Activated CD8-positive, alpha-beta memory T cell treated with anti-CD3 and anti-CD28 coated beads for 36 hours (primary cell): Measurements from ENCODE around the gene HNRNPUL2. TPM values are rescaled to one million over a fixed set of nuclear protein-coding genes. Genes with fewer than 3 reads are reported as not detected.
"Not testable (repeated sequence)": the region's sequence is repeated elsewhere in the genome, so short reads cannot be mapped to it uniquely, and the experiment has no call there.

Source experiments
- CTCF ChIA-PET: fragments of 350-600 bp; sonication (Branson Sonifier 250); formaldehyde crosslinking; loops from one replicate; lab custom pipeline; 2021; ENCODE audit warnings: antibody characterized with exemption; lab: Charles Lee
- POLR2A ChIA-PET: fragments of 350-600 bp; sonication (Branson Sonifier 250); formaldehyde crosslinking; loops from one replicate; lab custom pipeline; 2021; ENCODE audit warnings: antibody characterized with exemption; lab: Charles Lee
- total RNA-seq, 2 experiments: library from RNA; stranded (reverse); gene quantifications; one replicate each; pipeline ENCODE4 v1.2.3, GENCODE V29; 2021

Gene HNRNPUL2
- total RNA-seq, result 10 to 100 TPM; 56.2 to 61.9 TPM

- CTCF ChIA-PET, result interaction anchor here (0.6 to 2.1 kb wide), 5 partner anchors 18 to 59 kb away, joined by 3 to 11 read pairs (median 4); partner anchors contain the start of genes TAF6L and ZBTB3
- POLR2A ChIA-PET, result interaction anchor here (0.5 to 2.9 kb wide), 19 partner anchors 8 to 994 kb away, joined by 3 to 26 read pairs (median 5); partner anchors contain the start of genes C11orf98, CSKMT, EEF1G and LBHD1
Measured at GRCh38 chr11:62727165-62727871, at the start of gene HNRNPUL2. Gene HNRNPUL2 (minus strand): TSS chr11:62727457. CDS start chr11:62727156, 301 bp downstream.

- POLR2A ChIA-PET, result no interaction called here
- CTCF ChIA-PET, result interaction anchor here (1.8 kb wide), 1 partner anchor 11 kb away, joined by 16 read pairs; the partner anchor contains the start of gene TMEM179B
Measured at GRCh38 chr11:62775646-62776045, 48.4 kb upstream of the HNRNPUL2 start.

- ChIA-PET POLR2A (interaction anchor here (0.5 kb wide), 1 partner anchor 82 kb away, joined by 3 read pairs; no protein-coding TSS in a partner anchor), CTCF (interaction anchor here (0.6 to 1.8 kb wide), 4 partner anchors 12 to 1452 kb away, joined by 3 to 16 read pairs (median 3); partner anchors contain the start of gene TMEM179B)
Measured at GRCh38 chr11:62774407-62774806, 47.1 kb upstream of the HNRNPUL2 start.

- CTCF ChIA-PET, result interaction anchor here (0.6 to 4.9 kb wide), 9 partner anchors 9 to 110 kb away, joined by 3 to 24 read pairs (median 4); partner anchors contain the start of genes HNRNPUL2, POLR2G, SLC3A2 and TMEM179B
Measured at GRCh38 chr11:62771144-62772021, 44.1 kb upstream of the HNRNPUL2 start, which contains the start of gene TAF6L. Gene TAF6L (plus strand): TSS chr11:62771396. CDS start chr11:62775784, 4,388 bp downstream.

GRCh38 chr11:62770778-62771143, 43.5 kb upstream of the HNRNPUL2 start:
- ChIA-PET POLR2A (interaction anchor here (0.6 to 3.0 kb wide), 7 partner anchors 10 to 103 kb away, joined by 3 to 18 read pairs (median 10); partner anchors contain the start of genes POLR2G and ZBTB3), CTCF (interaction anchor here (0.6 to 4.9 kb wide), 8 partner anchors 9 to 111 kb away, joined by 3 to 24 read pairs (median 4); partner anchors contain the start of genes HNRNPUL2, POLR2G, SLC3A2 and TMEM179B)

More at GRCh38 chr11:62771144-62772021, 44.1 kb upstream of the HNRNPUL2 start, which contains the start of gene TAF6L:
- POLR2A ChIA-PET, result interaction anchor here (0.6 to 3.0 kb wide), 8 partner anchors 10 to 116 kb away, joined by 3 to 18 read pairs (median 8); partner anchors contain the start of genes POLR2G and ZBTB3

- CTCF ChIA-PET, result interaction anchor here (2.2 to 4.7 kb wide), 2 partner anchors 10 to 26 kb away, joined by 18 to 27 read pairs; partner anchors contain the start of genes TAF6L and TMEM179B
- POLR2A ChIA-PET, result interaction anchor here (0.6 to 2.3 kb wide), 3 partner anchors 7 to 95 kb away, joined by 4 to 16 read pairs (median 8); partner anchors contain the start of genes TAF6L and ZBTB3
Measured at GRCh38 chr11:62760867-62761227, 33.6 kb upstream of the HNRNPUL2 start.

- ChIA-PET CTCF (interaction anchor here (0.8 to 1.3 kb wide), 2 partner anchors 16 to 28 kb away, joined by 3 to 4 read pairs; no protein-coding TSS in a partner anchor), POLR2A (no interaction called here)
Measured at GRCh38 chr11:62757846-62758788, 30.9 kb upstream of the HNRNPUL2 start.

GRCh38 chr11:62755086-62755615, 27.9 kb upstream of the HNRNPUL2 start:
- CTCF ChIA-PET, result interaction anchor here (0.6 to 1.3 kb wide), 3 partner anchors 29 to 371 kb away, joined by 3 read pairs; no protein-coding TSS in a partner anchor
- POLR2A ChIA-PET, result interaction anchor here (0.7 to 1.7 kb wide), 2 partner anchors 26 to 77 kb away, joined by 5 to 8 read pairs; partner anchors contain the start of gene TEX54

- ChIA-PET CTCF (interaction anchor here (0.5 to 3.0 kb wide), 7 partner anchors 27 to 152 kb away, joined by 3 to 13 read pairs (median 3); partner anchors contain the start of gene HNRNPUL2), POLR2A (interaction anchor here (0.6 to 2.1 kb wide), 20 partner anchors 8 to 162 kb away, joined by 3 to 18 read pairs (median 6); partner anchors contain the start of genes C11orf98, CSKMT, HNRNPUL2 and LBHD1)
Measured at GRCh38 chr11:62753736-62754603, 26.7 kb upstream of the HNRNPUL2 start, which contains the start of gene ZBTB3. Gene ZBTB3 (minus strand): TSS chr11:62754160. CDS start chr11:62753664, 496 bp downstream.

- ChIA-PET CTCF (interaction anchor here (0.9 to 3.0 kb wide), 5 partner anchors 26 to 153 kb away, joined by 3 to 13 read pairs (median 3); partner anchors contain the start of gene HNRNPUL2), POLR2A (interaction anchor here (0.6 to 2.1 kb wide), 15 partner anchors 9 to 162 kb away, joined by 3 to 18 read pairs (median 6); partner anchors contain the start of genes C11orf98, CSKMT, HNRNPUL2 and LBHD1)
Measured at GRCh38 chr11:62752994-62753735, 25.9 kb upstream of the HNRNPUL2 start.

GRCh38 chr11:62752177-62752785, 25.0 kb upstream of the HNRNPUL2 start:
- CTCF ChIA-PET, result interaction anchor here (1.6 to 3.0 kb wide), 2 partner anchors 10 to 34 kb away, joined by 4 to 13 read pairs; partner anchors contain the start of gene POLR2G
- POLR2A ChIA-PET, result interaction anchor here (0.5 to 0.7 kb wide), 2 partner anchors 64 to 196 kb away, joined by 3 to 9 read pairs; no protein-coding TSS in a partner anchor

- CTCF ChIA-PET, result interaction anchor here (1.1 kb wide), 1 partner anchor 17 kb away, joined by 3 read pairs; no protein-coding TSS in a partner anchor
- POLR2A ChIA-PET, result not testable (repeated sequence)
Measured at GRCh38 chr11:62749931-62750330, 22.7 kb upstream of the HNRNPUL2 start.

- CTCF ChIA-PET, result interaction anchor here (0.6 to 1.0 kb wide), 3 partner anchors 23 to 193 kb away, joined by 3 to 4 read pairs (median 3); partner anchors contain the start of gene TAF6L
- POLR2A ChIA-PET, result no interaction called here
Measured at GRCh38 chr11:62747475-62748160, 20.4 kb upstream of the HNRNPUL2 start.
